T-helper 2 cell treated with Interferon-gamma antibody and Interleukin-4, amounts not matched to agents 100 ng/mL and 5 ng/mL, for 36 hours (primary cell): ENCODE measurements around the gene SCN8A. TPM values are rescaled to one million over a fixed set of nuclear protein-coding genes. Genes with fewer than 3 reads are reported as not detected.
"Not testable (repeated sequence)": the region's sequence is repeated elsewhere in the genome, so short reads cannot be mapped to it uniquely, and the experiment has no call there.

Source experiments
- intact Hi-C: fragments of 100-400 bp; cut with micrococcal nuclease; formaldehyde crosslinking; loops from one replicate; pipeline ENCODE4 v1.15.1; 2023
- total RNA-seq: library from RNA; stranded (reverse); gene quantifications from 2 replicates; pipeline ENCODE4 v1.2.3, GENCODE V29; 2022

Gene SCN8A
- total RNA-seq, 1 donor from 2014 or later = 0.64 TPM

GRCh38 chr12:51759175-51759574, 168.1 kb downstream of the SCN8A start:
- intact Hi-C loops = no loop called here

- intact Hi-C loops = no loop called here
Measured at GRCh38 chr12:51759695-51760094, 168.7 kb downstream of the SCN8A start.

- intact Hi-C loops = no loop called here
Measured at GRCh38 chr12:51760231-51760630, 169.2 kb downstream of the SCN8A start.

- intact Hi-C loops = no loop called here
Measured at GRCh38 chr12:51763743-51764142, 172.7 kb downstream of the SCN8A start.

- intact Hi-C loops = no loop called here
Measured at GRCh38 chr12:51766067-51766676, 175.1 kb downstream of the SCN8A start.

- intact Hi-C loops = no loop called here
Measured at GRCh38 chr12:51771008-51771407, 180.0 kb downstream of the SCN8A start.

- intact Hi-C loops = no loop called here
Measured at GRCh38 chr12:51773145-51773869, 182.3 kb downstream of the SCN8A start.

GRCh38 chr12:51774933-51775332, 183.9 kb downstream of the SCN8A start:
- intact Hi-C loops = no loop called here

GRCh38 chr12:51777457-51777856, 186.4 kb downstream of the SCN8A start:
- intact Hi-C loops = no loop called here

- intact Hi-C loops = no loop called here
Measured at GRCh38 chr12:51777973-51778372, 186.9 kb downstream of the SCN8A start.

- intact Hi-C loops = no loop called here
Measured at GRCh38 chr12:51779876-51780275, 188.8 kb downstream of the SCN8A start.

- intact Hi-C loops = no loop called here
Measured at GRCh38 chr12:51784688-51785087, 193.7 kb downstream of the SCN8A start.

- intact Hi-C loops = no loop called here
Measured at GRCh38 chr12:51785906-51786305, 194.9 kb downstream of the SCN8A start.

- intact Hi-C loops = no loop called here
Measured at GRCh38 chr12:51788876-51789275, 197.8 kb downstream of the SCN8A start.

GRCh38 chr12:51792417-51792816, 201.4 kb downstream of the SCN8A start:
- intact Hi-C loops = no loop called here

GRCh38 chr12:51793201-51793600, 202.2 kb downstream of the SCN8A start:
- intact Hi-C loops = no loop called here

GRCh38 chr12:51797301-51797700, 206.3 kb downstream of the SCN8A start:
- intact Hi-C loops = no loop called here

- intact Hi-C loops = not testable (repeated sequence)
Measured at GRCh38 chr12:51798051-51798450, 207.0 kb downstream of the SCN8A start.

- intact Hi-C loops = no loop called here
Measured at GRCh38 chr12:51798501-51798900, 207.5 kb downstream of the SCN8A start.

GRCh38 chr12:51801027-51801426, 210.0 kb downstream of the SCN8A start:
- intact Hi-C loops = no loop called here

- intact Hi-C loops = no loop called here
Measured at GRCh38 chr12:51806896-51807295, 215.9 kb downstream of the SCN8A start.

- intact Hi-C loops = no loop called here
Measured at GRCh38 chr12:51809193-51809592, 218.2 kb downstream of the SCN8A start.
